Fibroblast of the aortic adventitia (primary cell): ENCODE data around the gene SEPTIN2. TPM values are rescaled to one million over a fixed set of nuclear protein-coding genes. Genes with fewer than 3 reads are reported as not detected.
A peak's percentile ranks its signal among the peaks of the same experiment; 100 is the strongest.
"Not testable (repeated sequence)": the region's sequence is repeated elsewhere in the genome, so short reads cannot be mapped to it uniquely, and the experiment has no call there.

Source experiments
- DNase-seq: peaks from one replicate; pipeline ENCODE4 v3.0.0-alpha.2; 2010; ENCODE audit warnings: low read depth
- H3K4me3 ChIP-seq: 2 replicates; pipeline ENCODE4 v1.5.1; 2011; ENCODE audit warnings: low read depth, mild to moderate bottlenecking, control low read depth, low read length, moderate library complexity
- CTCF ChIP-seq: IDR thresholded peaks from 2 replicates; pipeline ENCODE4 v1.5.1; 2011; ENCODE audit warnings: mild to moderate bottlenecking, low read length, control low read depth, inconsistent platforms; ENCODE audit not compliant: insufficient read depth
- total RNA-seq: library from RNA; depleted of rRNA; stranded (reverse); fragments of >200 nt; gene quantifications from 2 replicates; pipeline ENCODE4 v1.2.3, GENCODE V29; 2012; ENCODE audit warnings: low replicate concordance

SEPTIN2 gene
- total RNA-seq, 1 donor, result 546 TPM

GRCh38 chr2:241379481-241380480 is 64.1 kb downstream of the SEPTIN2 start:
- H3K4me3 ChIP-seq, result peak overlapping the region; percentile 6
- peak; percentile 81 for DNase-seq
- TF ChIP-seq CTCF, result no peak

DNA sequence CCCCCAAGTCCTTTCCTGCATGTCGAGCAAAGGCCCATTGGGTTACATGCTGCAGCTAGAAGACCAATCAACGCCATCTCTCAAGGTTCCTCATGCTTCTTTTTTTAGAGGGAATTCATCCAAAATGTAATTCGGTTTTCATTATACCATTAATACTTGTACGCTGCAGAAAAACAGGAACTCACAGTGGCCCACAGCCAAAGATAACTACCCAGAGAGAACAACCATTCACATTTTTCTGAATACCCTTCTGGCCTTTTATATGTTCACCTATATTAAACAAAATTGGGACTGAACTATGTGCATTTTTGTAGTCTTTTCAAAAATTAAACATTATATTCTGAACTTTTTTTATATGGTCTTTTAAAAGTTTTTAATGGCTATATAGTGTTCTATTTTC is 66.1 kb downstream of the SEPTIN2 start:
- TF ChIP-seq CTCF, result no peak
- no peak for DNase-seq
- H3K4me3 ChIP-seq, result no peak overlapping the region

GRCh38 chr2:241385450-241385849 is 69.7 kb downstream of the SEPTIN2 start:
- not testable (repeated sequence) for H3K4me3 ChIP-seq

DNA sequence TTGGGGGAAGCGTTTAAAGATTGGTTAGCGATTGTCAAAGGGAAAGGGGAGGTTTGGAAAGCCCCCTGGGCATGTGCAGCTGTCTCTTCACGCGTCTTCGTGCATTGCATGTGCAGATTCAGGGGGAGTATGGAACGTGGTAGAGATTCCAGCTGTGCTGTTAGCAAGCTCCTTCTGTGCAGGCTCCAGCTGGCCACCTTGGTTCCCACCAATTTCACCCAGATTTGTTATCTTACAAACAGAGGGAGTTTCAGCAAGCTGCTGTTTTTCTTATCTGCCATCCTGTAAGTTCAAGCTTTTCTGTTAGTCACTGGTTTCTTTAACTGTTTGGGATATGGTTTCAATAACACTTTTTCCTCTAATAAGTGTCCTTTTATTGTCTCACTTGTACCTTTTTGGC is 70.8 kb downstream of the SEPTIN2 start:
- no peak for TF ChIP-seq CTCF
- no peak for DNase-seq
- no peak overlapping the region for H3K4me3 ChIP-seq

More at GRCh38 chr2:241385450-241385849, 69.7 kb downstream of the SEPTIN2 start:
- DNase-seq, result not testable (repeated sequence)

DNA sequence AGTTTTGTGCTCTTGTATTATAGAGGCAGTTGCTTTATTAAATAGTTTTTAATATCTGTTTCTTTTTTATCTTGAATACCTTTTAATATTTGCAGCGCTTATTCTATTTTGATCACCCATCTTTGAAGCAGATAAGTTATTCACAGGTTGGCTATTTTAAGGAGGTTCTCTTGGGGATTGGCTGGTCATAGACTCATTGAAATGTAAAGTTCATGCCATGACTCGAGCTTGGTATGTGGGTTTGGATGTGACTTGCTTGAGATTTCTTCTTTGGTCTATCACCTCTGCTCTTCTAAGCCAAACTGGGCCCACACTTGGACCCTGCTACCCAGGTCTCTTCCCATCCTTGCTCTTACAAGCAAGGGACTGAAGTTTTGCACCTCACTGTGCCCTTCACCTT is 74.0 kb downstream of the SEPTIN2 start:
- TF ChIP-seq CTCF, result no peak
- no peak for DNase-seq
- H3K4me3 ChIP-seq, result no peak overlapping the region

GRCh38 chr2:241390301-241391206 is 74.8 kb downstream of the SEPTIN2 start:
- DNase-seq, result no peak
- H3K4me3 ChIP-seq, result no peak overlapping the region
- TF ChIP-seq CTCF, result no peak
